CD4-positive, alpha-beta T cell (primary cell): Measurements from ENCODE around the gene RASD2. TPM values are rescaled to one million over a fixed set of nuclear protein-coding genes. Genes with fewer than 3 reads are reported as not detected.

Experiments used
- ATAC-seq: fragments of 200-7000 bp; cut with Tn5 transposase; one replicate; pipeline ENCODE4 v1.10.0; 2022; ENCODE audit warnings: mild to moderate bottlenecking; ENCODE audit not compliant: poor library complexity
- CTCF ChIA-PET: fragments of 350-600 bp; sonication (Branson Sonifier 250); formaldehyde crosslinking; loops from one replicate; lab custom pipeline; 2021; ENCODE audit warnings: antibody characterized with exemption, inconsistent platforms; lab: Charles Lee
- POLR2A ChIA-PET: fragments of 350-600 bp; sonication (Branson Sonifier 250); formaldehyde crosslinking; loops from one replicate; lab custom pipeline; 2021; ENCODE audit warnings: antibody characterized with exemption, inconsistent platforms; lab: Charles Lee
- DNase-seq, 14 experiments: peaks; one replicate each; pipeline ENCODE4 v3.0.0-alpha.2; 2013 to 2020; ENCODE audit warnings: mixed read lengths in 2 of 14
- H3K27ac ChIP-seq, 2 donors: one replicate each; pipeline versions ENCODE4 v1.5.1 to v1.7.0; 2013; ENCODE audit warnings: low read length in 2 of 2, low read depth in 1 of 2, mild to moderate bottlenecking in 1 of 2
- H3K27me3 ChIP-seq, 2 experiments: 1 replicate in 1 of 2; 2 replicates in 1 of 2; pipeline versions ENCODE4 v1.6.1 to v1.7.0; 2013; ENCODE audit warnings: low read length in 2 of 2, control low read depth in 1 of 2, mild to moderate bottlenecking in 1 of 2, moderate library complexity in 1 of 2; ENCODE audit not compliant: insufficient read depth in 2 of 2, control insufficient read depth in 1 of 2
- H3K36me3 ChIP-seq: one replicate; pipeline ENCODE4 v1.6.1; 2013; ENCODE audit warnings: low read length, control low read depth; ENCODE audit not compliant: insufficient read depth
- H3K4me1 ChIP-seq: one replicate; pipeline ENCODE4 v1.6.1; 2013; ENCODE audit warnings: low read length, control low read depth; ENCODE audit not compliant: insufficient read depth
- H3K4me3 ChIP-seq: one replicate; pipeline ENCODE4 v1.5.1; 2013; ENCODE audit warnings: mild to moderate bottlenecking, low read length, moderate library complexity
- H3K9me3 ChIP-seq, 2 experiments: 1 replicate in 1 of 2; 2 replicates in 1 of 2; pipeline versions ENCODE4 v1.6.1 to v1.7.0; 2013; ENCODE audit warnings: low read length in 2 of 2, mild to moderate bottlenecking in 2 of 2, control low read depth in 1 of 2, moderate library complexity in 1 of 2; ENCODE audit not compliant: control insufficient read depth in 1 of 2, insufficient read depth in 1 of 2
- H3K27ac Mint-ChIP-seq: one replicate; pipeline ENCODE4 v1.8.0; 2020; ENCODE audit warnings: mixed read lengths
- H3K27me3 Mint-ChIP-seq: one replicate; pipeline ENCODE4 v1.8.0; 2021; ENCODE audit warnings: mixed read lengths
- H3K36me3 Mint-ChIP-seq: one replicate; pipeline ENCODE4 v1.8.0; 2021; ENCODE audit warnings: low read depth, mixed read lengths
- H3K4me1 Mint-ChIP-seq: one replicate; pipeline ENCODE4 v1.8.0; 2021; ENCODE audit warnings: low read depth, mixed read lengths
- H3K4me3 Mint-ChIP-seq: one replicate; pipeline ENCODE4 v1.8.0; 2020; ENCODE audit warnings: mild to moderate bottlenecking, mixed read lengths
- H3K9me3 Mint-ChIP-seq: one replicate; pipeline ENCODE4 v1.8.0; 2020; ENCODE audit warnings: mixed read lengths
- CTCF ChIP-seq: fragments of 200-600 bp; IDR thresholded peaks from one replicate; pipeline ENCODE4 v1.8.0; 2022; ENCODE audit warnings: antibody characterized with exemption, mild to moderate bottlenecking
- intact Hi-C, 2 experiments: fragments of 100-400 bp; cut with DNase I in 1 of 2; cut with micrococcal nuclease in 1 of 2; formaldehyde crosslinking; loops; one replicate each; pipeline versions ENCODE4 v1.15.1 to v1.9.0; 2023 to 2025; cut with DNase I, micrococcal nuclease
- total RNA-seq, 174 experiments: library from RNA in 2 of 174; stranded (reverse) in 2 of 174; gene quantifications; one replicate each; pipeline ENCODE4 v1.2.3 and lab custom pipeline; 2021 to 2026

RASD2 gene
- total RNA-seq, 2 experiments from 2014 or later, result 1.4 to 1.6 TPM

DNA sequence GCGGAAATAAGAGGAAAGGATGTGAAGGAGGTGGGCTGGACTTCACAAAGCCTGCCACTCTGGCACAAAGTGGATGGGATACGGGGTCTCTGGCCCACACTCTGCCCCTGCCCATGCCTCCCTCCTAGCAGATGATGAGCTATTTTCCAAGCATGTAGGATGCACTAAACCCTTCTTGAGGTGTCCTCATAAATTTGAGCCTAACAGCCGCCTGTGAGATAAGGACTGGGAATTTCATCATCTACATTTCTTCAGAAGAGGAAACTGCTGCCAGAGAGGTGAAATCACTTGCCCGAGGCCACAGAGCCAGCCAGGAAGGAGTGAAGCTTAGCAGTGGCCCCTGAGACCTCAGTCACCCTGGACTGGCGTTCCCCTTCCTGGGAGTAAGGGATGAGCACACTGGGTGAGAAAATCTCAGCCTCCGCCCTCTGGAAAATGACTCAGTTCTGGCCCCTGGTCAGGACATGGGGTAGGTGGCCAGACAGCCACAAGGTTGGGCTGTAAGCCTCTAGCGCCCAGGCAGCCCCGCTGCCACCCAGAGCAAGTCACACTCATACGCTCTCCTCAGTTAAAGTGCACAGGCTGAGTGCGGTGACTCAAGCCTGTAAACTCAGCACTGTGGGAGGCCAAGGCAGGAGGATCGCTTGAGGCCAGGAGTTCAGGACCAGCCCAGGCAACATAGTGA, 48.6 kb downstream of the RASD2 start:
- intact Hi-C loops, result no loop called here
- TF ChIP-seq CTCF, result no peak
- no peaks in the 10 kb centered on the region for H3K27me3 ChIP-seq
- DNase-seq, result peak in 2 of 14 experiments; percentile 55 to 73
- no peaks in the 10 kb centered on the region for H3K9me3 Mint-ChIP-seq
- no peaks in the 10 kb centered on the region for H3K36me3 Mint-ChIP-seq
- H3K27ac ChIP-seq, result no peak overlapping the region
- no peak overlapping the region for H3K4me3 Mint-ChIP-seq
- H3K4me1 ChIP-seq, result no peaks in the 10 kb centered on the region
- H3K27me3 Mint-ChIP-seq, result no peaks in the 10 kb centered on the region
- no peak for ATAC-seq
- no peak overlapping the region for H3K4me3 ChIP-seq
- no peak overlapping the region for H3K27ac Mint-ChIP-seq
- no peaks in the 10 kb centered on the region for H3K36me3 ChIP-seq
- H3K4me1 Mint-ChIP-seq, result no peaks in the 10 kb centered on the region
- ChIA-PET POLR2A (no interaction called here), CTCF (no interaction called here)
- H3K9me3 ChIP-seq, result no peaks in the 10 kb centered on the region

DNA sequence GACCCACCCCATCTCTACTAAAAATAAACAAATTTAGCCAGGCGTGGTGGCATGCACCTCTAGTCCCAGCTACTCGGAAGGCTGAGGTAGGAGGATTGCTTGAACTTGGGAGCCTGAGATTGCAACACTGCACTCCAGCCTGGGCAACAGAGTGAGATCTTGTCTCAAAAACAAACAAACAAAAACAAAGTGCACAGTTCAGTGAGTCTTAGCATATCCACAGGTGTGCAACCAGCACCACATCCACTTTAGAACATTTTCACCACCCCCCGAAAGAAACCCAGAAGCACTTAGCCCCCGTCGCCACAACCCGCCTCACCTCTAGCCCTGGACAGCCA, 49.1 kb downstream of the RASD2 start:
- Histone ChIP-seq H3K36me3 (no peaks in the 10 kb centered on the region), H3K4me3 (no peak overlapping the region), H3K9me3 (no peaks in the 10 kb centered on the region), H3K27me3 (no peaks in the 10 kb centered on the region), H3K27ac (no peak overlapping the region), H3K4me1 (no peaks in the 10 kb centered on the region)
- no peak for DNase-seq
- intact Hi-C loops, result no loop called here
- no peaks in the 10 kb centered on the region for H3K4me1 Mint-ChIP-seq
- no peaks in the 10 kb centered on the region for H3K9me3 Mint-ChIP-seq
- ATAC-seq, result no peak
- ChIA-PET POLR2A (no interaction called here), CTCF (interaction anchor here (0.9 kb wide), 1 partner anchor 230 kb away, joined by 3 read pairs; no protein-coding TSS in a partner anchor)
- H3K27me3 Mint-ChIP-seq, result no peaks in the 10 kb centered on the region
- no peak overlapping the region for H3K27ac Mint-ChIP-seq
- no peaks in the 10 kb centered on the region for H3K36me3 Mint-ChIP-seq
- no peak for TF ChIP-seq CTCF
- H3K4me3 Mint-ChIP-seq, result no peak overlapping the region

DNA sequence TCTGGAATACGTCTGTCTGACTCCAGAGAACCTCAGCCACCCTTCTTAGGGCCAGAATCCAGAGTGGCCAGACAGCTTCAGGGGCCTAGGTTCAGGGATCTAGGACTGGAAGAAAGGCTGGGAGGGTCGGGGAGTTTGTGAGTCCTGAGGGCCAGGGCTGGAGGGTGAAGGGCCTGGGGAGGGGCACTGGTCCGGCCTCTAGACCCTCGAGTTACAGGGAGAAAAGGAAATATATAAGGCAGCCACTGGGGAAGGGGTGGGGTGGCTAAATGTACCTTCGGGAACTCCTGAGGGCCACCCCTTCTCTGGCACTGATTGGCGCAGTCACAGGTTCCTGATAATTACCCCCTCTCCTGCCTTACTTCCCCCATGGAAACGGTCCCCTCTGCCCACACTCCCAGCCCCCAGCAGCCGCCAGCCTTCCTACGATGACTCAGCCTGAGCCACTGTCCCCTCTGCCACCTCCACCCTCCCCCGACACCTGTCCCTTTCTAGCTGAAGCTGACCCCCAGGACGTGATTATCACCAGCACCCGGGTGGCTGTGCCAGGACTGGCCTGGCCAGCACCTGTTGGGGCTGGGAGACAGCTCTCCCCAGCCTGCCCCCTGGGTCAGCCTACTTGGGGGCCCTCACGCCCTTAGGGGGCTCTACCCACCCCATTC, 50.1 kb downstream of the RASD2 start:
- no peak overlapping the region for H3K4me3 Mint-ChIP-seq

More for the DNA sequence above, 50.1 kb downstream of the RASD2 start:
- ChIA-PET POLR2A (no interaction called here), CTCF (interaction anchor here (0.9 kb wide), 1 partner anchor 228 kb away, joined by 3 read pairs; no protein-coding TSS in a partner anchor)
- Histone ChIP-seq H3K4me3 (no peak overlapping the region), H3K27me3 (no peaks in the 10 kb centered on the region), H3K36me3 (no peaks in the 10 kb centered on the region), H3K9me3 (no peaks in the 10 kb centered on the region), H3K4me1 (no peaks in the 10 kb centered on the region), H3K27ac (no peak overlapping the region)
- intact Hi-C loops, result no loop called here
- no peaks in the 10 kb centered on the region for H3K4me1 Mint-ChIP-seq
- H3K9me3 Mint-ChIP-seq, result no peaks in the 10 kb centered on the region
- ATAC-seq, result no peak
- H3K27me3 Mint-ChIP-seq, result no peaks in the 10 kb centered on the region
- no peaks in the 10 kb centered on the region for H3K36me3 Mint-ChIP-seq
- DNase-seq, result no peak
- no peak for TF ChIP-seq CTCF
- no peak overlapping the region for H3K27ac Mint-ChIP-seq
